BLaER1 treated with 17β-estradiol and CSF1 and Interleukin-3, amounts not matched to agents 10 nM and 100 nM (cell line): ENCODE measurements around the gene NKAIN4.

Experiments
- H3K27ac ChIP-seq, 11 experiments: shearing (Covaris generic); formaldehyde crosslinking; 2 replicates each; pipeline ENCODE4 v1.8.1; 2022
- H3K27me3 ChIP-seq, 11 experiments: shearing (Covaris generic); formaldehyde crosslinking; 2 replicates each; pipeline ENCODE4 v1.8.1; 2022
- H3K36me3 ChIP-seq, 11 experiments: shearing (Covaris generic); formaldehyde crosslinking; 2 replicates each; pipeline ENCODE4 v1.8.1; 2022
- H3K4me1 ChIP-seq, 10 experiments: shearing (Covaris generic); formaldehyde crosslinking; 2 replicates each; pipeline ENCODE4 v1.8.1; 2022
- H3K4me2 ChIP-seq, 11 experiments: shearing (Covaris generic); formaldehyde crosslinking; 2 replicates each; pipeline ENCODE4 v1.8.1; 2022
- H3K4me3 ChIP-seq, 10 experiments: shearing (Covaris generic); formaldehyde crosslinking; 2 replicates each; pipeline ENCODE4 v1.8.1; 2022
- H3K9ac ChIP-seq, 11 experiments: shearing (Covaris generic); formaldehyde crosslinking; 2 replicates each; pipeline ENCODE4 v1.8.1; 2022
- H3K9me3 ChIP-seq, 11 experiments: shearing (Covaris generic); formaldehyde crosslinking; replicated peaks in 1 of 11; 2 replicates each; pipeline ENCODE4 v1.8.1; 2022
- H4K20me1 ChIP-seq, 11 experiments: shearing (Covaris generic); formaldehyde crosslinking; 2 replicates each; pipeline ENCODE4 v1.8.1; 2022
- Cebpa-rat ChIP-seq, 11 experiments: shearing (Covaris generic); IDR thresholded peaks; 2 replicates each; pipeline ENCODE4 v1.8.1; 2022

Gene NKAIN4

GRCh38 chr20:63218701-63219446 is 35.4 kb downstream of the NKAIN4 start:
- no peaks in the 10 kb centered on the region for H3K9me3 ChIP-seq
- H4K20me1 ChIP-seq: peaks cover 13 to 30% (median 19%) of the 10 kb centered on the region in 11 experiments; a peak in 21 of 22 replicates
- H3K4me3 ChIP-seq: no peak overlapping the region
- H3K36me3 ChIP-seq: peaks cover 9 to 12% (median 11%) of the 10 kb centered on the region in 11 experiments; a peak in 21 of 22 replicates
- no peak for TF ChIP-seq Cebpa-rat (IDR thresholded peaks at IDR 0.05)
- H3K9ac ChIP-seq: peak overlapping the region in 2 of 11 experiments; percentile 7 to 16; a peak in 1 of 22 replicates
- H3K27me3 ChIP-seq: no peaks in the 10 kb centered on the region
- H3K4me2 ChIP-seq: no peak overlapping the region
- H3K4me1 ChIP-seq: peaks cover 18 to 43% (median 32%) of the 10 kb centered on the region in 10 experiments
- H3K27ac ChIP-seq: no peak overlapping the region

GRCh38 chr20:63217706-63218105 is 36.6 kb downstream of the NKAIN4 start:
- no peak overlapping the region for H3K4me3 ChIP-seq
- H3K36me3 ChIP-seq: peaks cover 21 to 24% (median 22%) of the 10 kb centered on the region in 11 experiments
- H3K27ac ChIP-seq: 0 out of 22 replicates have a peak overlapping the region, but pooled peaks of 1 of the 11 experiments have one; percentile 13
- H3K27me3 ChIP-seq: no peaks in the 10 kb centered on the region
- no peak for TF ChIP-seq Cebpa-rat (IDR thresholded peaks at IDR 0.05)
- peak overlapping the region in 5 of 11 experiments; percentile 12 to 99 (median 96); a peak in 5 of 22 replicates for H3K9ac ChIP-seq
- peak overlapping the region in 6 of 11 experiments; percentile 89 to 99 (median 94); a peak in 8 of 22 replicates for H3K4me2 ChIP-seq
- H3K4me1 ChIP-seq: peaks cover 30 to 47% (median 37%) of the 10 kb centered on the region in 10 experiments
- H4K20me1 ChIP-seq: peaks cover 25 to 31% (median 30%) of the 10 kb centered on the region in 11 experiments
- H3K9me3 ChIP-seq: no peaks in the 10 kb centered on the region

DNA sequence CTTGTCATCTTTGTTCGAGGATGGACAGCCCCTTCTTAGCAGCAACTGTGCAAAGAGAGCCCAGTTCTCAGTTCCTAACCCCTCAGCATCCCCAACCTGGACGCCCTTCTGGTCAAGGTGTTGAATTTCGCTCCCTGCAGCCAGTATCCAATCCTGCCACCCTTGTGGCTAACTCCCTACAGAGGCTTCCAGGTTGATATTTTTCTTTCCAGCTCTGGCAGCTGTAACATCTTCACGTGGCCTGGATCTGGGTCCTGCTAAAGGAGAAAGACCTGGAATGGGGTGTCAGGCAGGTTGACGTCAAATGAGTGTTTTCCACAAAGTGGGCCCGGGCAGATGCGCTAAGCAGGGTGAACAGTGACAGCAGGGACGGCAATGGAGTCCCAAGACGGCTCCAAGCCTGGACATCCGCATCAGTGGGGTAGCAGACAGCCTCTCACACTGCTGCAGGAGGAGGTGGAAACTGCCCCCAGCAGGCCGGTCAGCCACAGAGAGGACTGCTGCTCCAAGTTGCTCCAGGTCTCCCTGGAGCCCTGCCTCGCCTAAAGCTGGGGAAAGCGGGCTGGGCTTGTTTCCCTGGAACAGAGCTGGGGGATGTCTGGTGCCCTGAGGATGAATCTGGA is 37.3 kb downstream of the NKAIN4 start:
- Histone ChIP-seq H3K4me2 (peak overlapping the region; percentile 89 to 99 (median 94)), H3K4me1 (peaks cover 37 to 54% (median 45%) of the 10 kb centered on the region in 10 experiments), H3K4me3 (peak overlapping the region; percentile 85 to 100 (median 98)), H3K27me3 (no peaks in the 10 kb centered on the region), H3K27ac (peak overlapping the region in 10 of 11 experiments; percentile 91 to 98 (median 95); a peak in 19 of 22 replicates), H3K36me3 (peaks cover 28 to 32% (median 30%) of the 10 kb centered on the region in 11 experiments), H3K9ac (peak overlapping the region; percentile 95 to 99 (median 98)), H3K9me3 (no peaks in the 10 kb centered on the region), H4K20me1 (peaks cover 32 to 39% (median 37%) of the 10 kb centered on the region in 11 experiments)
- TF ChIP-seq Cebpa-rat (IDR thresholded peaks at IDR 0.05): no peak

- Histone ChIP-seq H4K20me1 (peaks cover 40 to 46% (median 44%) of the 10 kb centered on the region in 11 experiments), H3K36me3 (peaks cover 35 to 39% (median 37%) of the 10 kb centered on the region in 11 experiments), H3K27ac (peak within 1 kb of the TSS; percentile 91 to 98 (median 95)), H3K4me1 (peaks cover 45 to 59% (median 50%) of the 10 kb centered on the region in 10 experiments), H3K9me3 (no peaks in the 10 kb centered on the region), H3K27me3 (no peaks in the 10 kb centered on the region), H3K9ac (peak within 1 kb of the TSS; percentile 95 to 99 (median 98)), H3K4me3 (peak within 1 kb of the TSS; percentile 85 to 100 (median 98)), H3K4me2 (peak within 1 kb of the TSS; percentile 89 to 99 (median 94))
- no peak for TF ChIP-seq Cebpa-rat (IDR thresholded peaks at IDR 0.05)
Observed at GRCh38 chr20:63216041-63216848, 38.0 kb downstream of the NKAIN4 start, which contains the start of gene YTHDF1. Gene YTHDF1, minus strand, starts transcription at chr20:63216131. Its CDS starts 239 bp downstream, at chr20:63215892.

- H3K36me3 ChIP-seq: peaks cover 44 to 48% (median 46%) of the 10 kb centered on the region in 11 experiments
- H4K20me1 ChIP-seq: peaks cover 48 to 55% (median 53%) of the 10 kb centered on the region in 11 experiments
- H3K4me1 ChIP-seq: peaks cover 53 to 68% (median 59%) of the 10 kb centered on the region in 10 experiments
- no peaks in the 10 kb centered on the region for H3K27me3 ChIP-seq
- peak overlapping the region; percentile 95 to 99 (median 98) for H3K9ac ChIP-seq
- TF ChIP-seq Cebpa-rat (IDR thresholded peaks at IDR 0.05): no peak
- peak overlapping the region; percentile 85 to 100 (median 98) for H3K4me3 ChIP-seq
- H3K9me3 ChIP-seq: no peaks in the 10 kb centered on the region
- peak overlapping the region; percentile 91 to 98 (median 95) for H3K27ac ChIP-seq
- peak overlapping the region; percentile 80 to 99 (median 94) for H3K4me2 ChIP-seq
Observed at GRCh38 chr20:63215101-63216040, 38.9 kb downstream of the NKAIN4 start.

DNA sequence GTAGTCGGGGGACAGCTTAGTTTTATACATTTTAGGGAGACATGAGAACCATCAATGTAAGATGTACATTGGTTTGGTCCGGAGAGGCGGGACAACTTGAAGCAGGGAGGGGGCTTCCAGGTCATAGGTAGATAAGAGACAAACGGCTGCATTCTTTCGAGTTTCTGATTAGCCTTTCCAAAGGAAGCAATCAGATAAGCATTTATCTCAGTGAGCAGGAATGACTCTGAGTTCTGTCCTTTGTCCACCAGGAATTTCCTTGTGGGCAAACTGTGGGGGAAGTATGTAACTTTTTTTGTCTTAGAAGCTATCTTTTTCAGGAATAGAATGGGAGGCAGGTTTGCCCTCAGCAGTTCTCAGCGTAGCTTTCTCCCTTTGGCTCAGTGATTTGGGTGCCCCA is 39.7 kb downstream of the NKAIN4 start:
- H3K4me1 ChIP-seq: peaks cover 58 to 76% (median 68%) of the 10 kb centered on the region in 10 experiments
- H3K9me3 ChIP-seq: no peaks in the 10 kb centered on the region
- no peaks in the 10 kb centered on the region for H3K27me3 ChIP-seq
- peaks cover 53 to 56% (median 54%) of the 10 kb centered on the region in 11 experiments for H3K36me3 ChIP-seq
- H3K9ac ChIP-seq: peak overlapping the region; percentile 95 to 99 (median 98); a peak in 20 of 22 replicates
- H3K4me2 ChIP-seq: peak overlapping the region; percentile 80 to 99 (median 94)
- peak overlapping the region; percentile 85 to 100 (median 98); a peak in 19 of 20 replicates for H3K4me3 ChIP-seq
- H4K20me1 ChIP-seq: peaks cover 57 to 63% (median 62%) of the 10 kb centered on the region in 11 experiments
- no peak for TF ChIP-seq Cebpa-rat (IDR thresholded peaks at IDR 0.05)
- no peak overlapping the region; a peak in 1 of 22 replicates for H3K27ac ChIP-seq

- H3K4me1 ChIP-seq: peaks cover 58 to 80% (median 72%) of the 10 kb centered on the region in 10 experiments
- no peak overlapping the region for H3K27ac ChIP-seq
- peaks cover 73 to 80% (median 79%) of the 10 kb centered on the region in 11 experiments for H4K20me1 ChIP-seq
- no peaks in the 10 kb centered on the region for H3K9me3 ChIP-seq
- H3K9ac ChIP-seq: peak overlapping the region in 10 of 11 experiments; percentile 17 to 54 (median 26); a peak in 13 of 22 replicates
- no peaks in the 10 kb centered on the region for H3K27me3 ChIP-seq
- peaks cover 67 to 72% (median 72%) of the 10 kb centered on the region in 11 experiments for H3K36me3 ChIP-seq
- H3K4me3 ChIP-seq: no peak overlapping the region
- peak overlapping the region; percentile 13 to 99 (median 43); a peak in 18 of 22 replicates for H3K4me2 ChIP-seq
- TF ChIP-seq Cebpa-rat (IDR thresholded peaks at IDR 0.05): no peak
Observed at GRCh38 chr20:63212792-63213191, 41.5 kb downstream of the NKAIN4 start.
